GM19452 (cell line): ENCODE data around the gene VAC14.
"Not testable (repeated sequence)": the region's sequence is repeated elsewhere in the genome, so short reads cannot be mapped to it uniquely, and the experiment has no call there.

ENCODE experiments used
- ATAC-seq: cut with Tn5 transposase; IDR thresholded peaks from one replicate; pipeline ENCODE4 v1.9.1; 2021; ENCODE audit not compliant: unreplicated experiment

Gene VAC14

GRCh38 chr16:70682239-70683145 lies 118.5 kb downstream of the VAC14 start:
- no peak for ATAC-seq

DNA sequence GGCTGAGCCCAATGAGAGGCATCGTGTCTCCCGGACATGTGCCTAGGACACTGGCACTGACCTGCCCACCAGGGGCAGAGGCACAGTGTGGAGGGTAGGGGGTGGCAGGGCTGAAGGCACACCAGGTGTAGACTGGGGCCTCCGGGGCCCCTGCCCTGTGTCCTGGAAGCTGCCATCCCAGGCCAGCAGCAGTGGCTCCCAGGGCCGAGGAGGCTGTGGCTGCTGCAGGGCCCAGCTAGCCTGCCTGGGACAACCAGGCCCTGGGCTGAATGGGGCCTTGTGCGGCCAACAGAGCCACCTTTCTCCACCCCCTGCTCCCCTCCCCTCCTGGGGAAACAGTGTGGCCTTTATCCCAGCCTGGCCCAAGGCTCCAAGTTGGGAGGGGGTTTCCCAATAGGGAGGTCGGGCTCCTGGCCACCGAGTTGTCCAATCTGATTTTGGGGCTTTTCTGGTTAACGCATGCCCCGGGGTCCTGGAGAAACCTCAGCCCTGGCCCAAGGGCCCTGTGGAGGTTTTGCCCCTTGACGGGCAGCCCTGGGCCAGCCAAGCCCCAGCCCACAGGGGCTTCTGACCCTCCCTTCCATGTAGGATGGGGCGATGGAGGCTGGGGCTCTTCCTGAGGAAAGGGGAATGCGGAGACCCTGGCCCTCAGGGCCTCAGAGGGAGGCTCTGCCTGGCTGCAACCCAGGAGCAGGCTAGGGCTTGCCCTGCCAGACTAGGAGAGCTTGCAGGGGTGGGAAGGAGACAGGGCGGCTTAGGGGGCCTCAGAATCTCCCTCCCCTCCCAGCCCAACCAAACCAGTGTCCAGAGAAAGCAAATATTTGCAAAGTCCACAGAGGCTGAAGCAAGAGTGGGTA lies 119.3 kb downstream of the VAC14 start:
- ATAC-seq, result no peak

- ATAC-seq, result no peak
Measured at GRCh38 chr16:70680495-70681381, 120.2 kb downstream of the VAC14 start.

DNA sequence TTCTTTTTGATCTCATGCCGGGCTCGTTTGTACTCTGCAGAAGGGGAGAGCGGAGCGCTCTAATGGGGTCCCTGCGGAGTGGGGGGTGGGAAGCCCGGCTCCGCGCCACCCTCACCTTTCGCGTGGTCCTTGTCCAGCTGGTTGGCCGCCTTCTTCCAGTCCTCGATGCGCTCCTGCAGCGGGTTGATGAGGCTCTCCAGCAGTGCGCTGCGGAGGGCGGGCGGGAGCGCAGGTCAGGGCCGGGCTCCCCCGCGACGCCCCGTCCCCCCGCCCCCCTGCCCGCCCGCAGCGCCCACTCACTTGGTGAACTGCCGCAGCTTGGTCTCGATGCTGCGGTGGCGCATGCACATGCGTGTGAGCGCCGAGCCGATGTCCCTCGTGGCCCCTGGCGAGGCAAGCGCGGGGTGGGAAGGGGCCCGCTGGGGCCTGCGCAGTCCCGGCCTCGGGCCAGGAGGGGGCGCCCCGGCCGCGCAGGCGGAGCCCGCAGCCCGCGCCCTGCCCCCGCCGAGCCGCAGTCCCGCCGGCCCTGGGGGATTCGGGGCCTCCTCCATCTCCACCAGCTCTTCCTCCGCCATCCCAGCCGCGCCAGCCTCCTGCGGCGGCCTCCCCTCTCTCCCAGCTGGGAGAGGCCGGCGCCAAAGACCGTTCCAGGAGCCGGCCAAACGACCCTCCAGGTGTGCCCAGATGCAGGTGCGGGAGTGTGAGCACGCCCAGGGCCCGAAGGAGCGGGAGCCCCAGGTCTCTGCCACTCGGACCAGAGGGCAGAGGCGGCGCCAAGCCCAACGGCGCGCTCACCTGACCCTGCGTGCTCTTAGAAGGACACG lies 121.1 kb downstream of the VAC14 start:
- no peak for ATAC-seq

GRCh38 chr16:70678898-70679670 lies 121.9 kb downstream of the VAC14 start:
- no peak for ATAC-seq

GRCh38 chr16:70678121-70678897 lies 122.6 kb downstream of the VAC14 start:
- ATAC-seq, result no peak

DNA sequence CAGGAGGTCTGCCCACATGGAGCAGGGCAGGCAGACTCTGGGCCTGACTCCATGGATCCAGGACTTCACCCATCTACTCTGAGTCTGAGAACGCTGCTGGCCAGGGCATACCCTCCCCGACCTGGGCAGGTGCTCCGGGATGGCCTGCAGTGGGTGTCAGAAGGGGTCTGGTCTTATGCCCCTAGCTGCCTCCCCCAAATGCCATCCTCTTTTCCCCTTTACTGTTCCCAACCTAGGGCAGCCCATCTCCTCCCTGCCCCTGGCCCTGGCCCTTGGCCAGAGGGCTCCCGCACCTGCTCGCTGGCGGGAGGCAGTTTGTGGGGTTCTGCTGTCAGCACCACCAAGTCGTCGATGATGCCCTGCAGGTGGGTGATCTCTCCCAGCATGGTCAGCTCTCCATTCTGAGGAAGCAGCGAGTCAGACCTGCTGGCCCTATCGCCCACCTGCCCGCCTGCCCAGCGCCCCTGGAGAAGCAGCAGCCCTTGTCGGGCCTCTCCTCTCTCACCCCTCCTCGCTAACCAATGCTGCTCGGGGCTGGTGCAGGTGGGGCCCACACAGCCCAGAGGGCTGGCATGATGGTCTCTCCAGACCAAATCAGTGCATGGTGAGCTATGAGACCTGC lies 123.3 kb downstream of the VAC14 start:
- ATAC-seq, result no peak

DNA sequence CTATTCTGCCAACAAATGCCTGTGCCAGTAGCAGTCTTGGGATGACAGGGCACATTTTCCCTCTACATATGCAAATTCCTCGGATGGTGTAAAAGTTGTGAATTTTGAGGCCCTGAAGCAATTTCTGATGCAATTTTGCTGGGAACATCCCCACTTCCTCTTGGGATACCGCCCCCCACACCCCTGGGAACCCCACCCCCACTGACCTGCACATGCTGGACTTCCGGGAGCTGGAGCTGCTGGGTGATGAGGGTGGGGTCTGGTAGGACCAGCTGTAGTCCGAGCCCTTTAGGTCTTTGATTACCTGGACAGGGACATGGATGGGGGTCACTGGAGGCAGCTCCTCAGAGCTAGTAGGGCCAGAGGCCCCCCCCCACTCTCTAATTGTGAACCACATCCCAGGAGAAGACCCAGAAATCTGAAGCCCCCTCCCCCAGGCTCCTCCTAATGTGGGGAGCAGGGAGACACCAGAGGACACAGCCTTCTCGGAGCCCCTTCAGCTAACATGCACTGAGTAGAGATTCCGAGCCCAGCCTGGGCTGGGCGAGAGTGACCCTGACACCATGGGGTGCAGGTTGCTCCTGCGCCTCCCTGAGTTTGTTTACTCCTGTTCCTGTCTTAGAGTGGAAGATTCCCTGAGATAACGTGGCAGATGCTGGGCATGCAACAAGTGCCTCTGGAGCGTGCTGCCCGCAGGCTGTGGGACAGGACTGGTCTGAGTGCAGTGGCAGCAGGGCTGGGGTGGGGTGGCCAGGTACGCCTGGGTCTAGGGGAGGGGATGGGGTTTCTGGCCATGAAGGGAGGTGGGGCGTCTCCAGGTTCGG lies 124.1 kb downstream of the VAC14 start:
- no peak for ATAC-seq

DNA sequence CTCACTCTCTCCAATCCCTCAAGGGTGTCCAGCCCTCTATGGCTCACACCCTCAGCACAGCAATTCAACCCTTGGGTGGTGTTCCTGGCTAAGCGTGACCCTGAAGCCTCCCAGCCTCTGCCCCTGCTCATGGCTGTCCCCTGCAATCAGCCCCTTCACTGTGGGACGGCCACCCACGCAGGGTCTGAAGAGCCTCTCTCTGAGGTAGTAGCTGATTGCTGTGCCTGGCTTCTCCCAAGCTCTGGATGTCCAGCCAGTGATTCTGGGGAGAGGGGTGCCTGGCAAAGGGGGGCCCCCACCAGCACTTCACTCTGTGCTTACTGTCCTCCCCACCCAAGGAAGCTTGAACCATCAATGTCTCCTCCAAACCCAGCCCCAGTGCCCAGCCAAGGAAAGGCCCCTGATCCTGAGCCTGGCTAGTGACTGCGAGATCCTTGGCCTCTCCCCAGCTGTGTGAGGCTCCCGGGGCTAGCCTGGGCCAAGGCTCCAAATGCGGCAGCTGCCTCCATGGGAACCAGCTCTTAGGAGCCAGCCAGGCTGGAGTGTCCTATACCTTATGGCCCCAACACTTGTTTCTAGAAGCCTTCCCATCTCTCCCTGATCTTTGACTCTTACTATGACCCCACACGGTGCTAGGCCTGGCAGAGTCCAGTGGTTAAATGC lies 125.0 kb downstream of the VAC14 start:
- ATAC-seq, result no peak

DNA sequence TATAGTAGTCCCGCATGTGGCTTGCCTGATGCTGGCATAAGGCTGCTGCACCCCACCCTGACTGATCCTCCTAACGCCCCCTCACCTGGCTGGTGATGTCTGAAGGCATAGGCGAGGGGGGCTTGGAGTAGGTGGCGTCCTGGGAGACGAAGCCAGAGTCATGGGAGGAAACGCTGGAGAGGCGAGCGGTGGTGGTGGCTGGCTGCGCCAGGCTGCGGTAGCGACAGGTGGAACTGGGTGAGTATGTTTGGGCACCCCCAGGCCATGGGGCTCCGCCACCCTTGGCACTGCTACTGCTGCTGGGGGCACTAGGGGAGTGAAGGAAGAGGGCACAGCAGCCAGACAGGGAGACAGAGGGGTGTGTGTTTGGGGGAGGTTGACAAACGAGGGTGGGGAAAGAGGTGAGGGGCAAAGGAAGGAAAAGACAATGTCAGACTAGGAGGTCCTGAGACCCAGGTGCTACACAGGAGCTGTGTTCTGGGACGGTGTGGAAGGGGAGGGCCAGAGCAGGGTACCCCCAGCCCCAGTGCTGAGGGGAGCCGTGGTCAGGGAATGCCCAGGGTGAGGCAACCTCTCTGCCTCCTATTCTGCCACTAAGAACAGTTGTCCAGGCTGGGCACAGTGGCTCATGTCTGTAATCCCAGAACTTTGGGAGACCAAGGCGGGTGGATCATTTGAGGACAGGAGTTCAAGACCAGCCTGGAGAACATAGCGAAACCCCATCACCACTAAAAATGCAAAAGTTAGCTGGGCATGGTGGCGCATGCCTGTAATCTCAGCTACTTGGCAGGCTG lies 126.5 kb downstream of the VAC14 start:
- ATAC-seq, result no peak

DNA sequence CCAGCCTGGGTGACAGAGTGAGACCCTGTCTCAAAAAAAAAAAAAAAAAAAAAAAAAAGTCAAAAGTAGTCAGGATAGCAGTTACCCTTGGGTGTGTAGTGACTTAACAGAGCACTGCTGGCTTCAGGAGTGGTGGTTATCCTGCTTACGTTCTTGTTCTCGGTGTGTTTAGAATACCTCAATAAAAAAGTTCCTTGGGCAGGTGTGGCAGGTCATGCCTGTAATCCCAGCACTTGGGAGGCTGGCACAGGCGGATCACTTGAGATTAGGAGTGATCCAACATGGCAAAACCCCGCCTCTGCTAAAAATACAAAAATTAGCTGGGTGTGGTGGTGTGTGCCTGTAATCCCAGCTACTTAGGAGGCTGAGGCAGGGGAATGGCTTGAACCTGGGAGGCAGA lies 130.0 kb downstream of the VAC14 start:
- not testable (repeated sequence) for ATAC-seq

- no peak for ATAC-seq
Measured at GRCh38 chr16:70670175-70670574, 130.8 kb downstream of the VAC14 start.

GRCh38 chr16:70665806-70666735 lies 134.9 kb downstream of the VAC14 start:
- no peak for ATAC-seq

- ATAC-seq, result no peak
Measured at GRCh38 chr16:70665113-70665694, 135.8 kb downstream of the VAC14 start.
